Ureter (tissue), 1 donor: ENCODE results near the gene TAS2R42. TPM values are rescaled to one million over a fixed set of nuclear protein-coding genes. Genes with fewer than 3 reads are reported as not detected.

Experiments used
- DNase-seq: peaks from one replicate; pipeline ENCODE4 v3.0.0-alpha.2; 2020; ENCODE audit warnings: low spot score
- total RNA-seq: library from RNA; stranded (reverse); gene quantifications from one replicate; pipeline ENCODE4 v1.2.4, GENCODE V29; 2023
- donor health status: DM: yes; HTN: yes; CAD: no.

TAS2R42 gene
- total RNA-seq, 1 donor from 2014 or later = not detected

- no peak for DNase-seq
These were observed 42.4 kb downstream of the TAS2R42 start for GRCh38 chr12:11144297-11144696.

DNA sequence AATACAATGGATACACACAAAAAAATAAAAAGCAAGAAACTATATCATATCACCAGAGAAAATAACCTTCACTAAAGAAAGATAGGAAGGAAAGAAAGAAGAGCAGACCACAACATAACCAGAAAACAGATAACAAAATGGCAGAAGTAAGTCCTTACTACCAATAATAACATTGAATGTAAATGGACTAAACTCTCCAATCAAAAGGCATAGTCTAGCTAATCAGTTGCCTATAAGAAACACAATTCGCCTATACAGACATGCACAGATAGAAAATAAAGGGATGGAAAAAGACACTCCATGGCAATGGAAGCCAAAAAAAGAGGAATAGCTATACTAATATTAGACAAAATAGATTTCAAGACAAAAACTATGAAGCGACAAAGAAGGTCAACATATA is 43.4 kb downstream of the TAS2R42 start:
- no peak for DNase-seq

DNA sequence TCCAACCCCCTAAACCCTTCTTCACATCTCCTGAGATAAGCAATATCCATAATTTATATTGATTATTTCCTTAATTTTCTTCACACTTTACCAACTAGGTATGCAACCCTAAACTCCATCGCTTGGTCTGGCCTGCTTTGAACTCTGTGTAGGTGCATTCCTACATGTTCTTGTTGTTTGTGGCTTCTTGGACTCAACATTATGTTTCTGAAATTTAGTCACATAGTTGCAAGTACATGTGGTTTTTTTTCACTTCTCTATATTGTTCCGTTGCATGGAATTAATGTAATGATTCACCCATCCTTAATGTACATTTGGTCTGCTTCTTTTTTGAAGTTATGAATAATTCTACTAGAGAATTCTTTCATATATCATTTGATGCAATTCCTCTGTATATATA is 50.7 kb downstream of the TAS2R42 start:
- no peak for DNase-seq

Other genes starting within 250 kb of the TAS2R42 start
- gene TAS2R14, start 247.7 kb downstream of the TAS2R42 start, total RNA-seq = 8.0 TPM
- 7.2 TPM for gene TAS2R50, start 200.0 kb downstream of the TAS2R42 start, total RNA-seq
- 6.1 TPM for gene TAS2R20, start 188.6 kb downstream of the TAS2R42 start, total RNA-seq
- 14.2 TPM for gene TAS2R19, start 164.3 kb downstream of the TAS2R42 start, total RNA-seq
- gene TAS2R31, start 155.5 kb downstream of the TAS2R42 start, total RNA-seq = 12.2 TPM
- gene TAS2R46, start 124.6 kb downstream of the TAS2R42 start, total RNA-seq = 5.4 TPM
- gene TAS2R43, start 94.6 kb downstream of the TAS2R42 start, total RNA-seq = 3.0 TPM
- gene TAS2R30, start 52.3 kb downstream of the TAS2R42 start, total RNA-seq = 11.8 TPM
- gene SMIM10L1, start 15.7 kb downstream of the TAS2R42 start, total RNA-seq = 7.7 TPM
- not detected for gene PRB3, start 82.8 kb upstream of the TAS2R42 start, total RNA-seq
- gene PRB4, start 123.5 kb upstream of the TAS2R42 start, total RNA-seq = not detected
- not detected for gene PRB2, start 208.6 kb upstream of the TAS2R42 start, total RNA-seq